NCI-H748 treated with DMSO at 0.1 percent for 48 hours (cell line): ENCODE data around the gene EMP3.

Experiments used
- DNase-seq: peaks from one replicate; lab custom pipeline; 2025; lab: John Stamatoyannopoulos, UW

The EMP3 gene

DNA sequence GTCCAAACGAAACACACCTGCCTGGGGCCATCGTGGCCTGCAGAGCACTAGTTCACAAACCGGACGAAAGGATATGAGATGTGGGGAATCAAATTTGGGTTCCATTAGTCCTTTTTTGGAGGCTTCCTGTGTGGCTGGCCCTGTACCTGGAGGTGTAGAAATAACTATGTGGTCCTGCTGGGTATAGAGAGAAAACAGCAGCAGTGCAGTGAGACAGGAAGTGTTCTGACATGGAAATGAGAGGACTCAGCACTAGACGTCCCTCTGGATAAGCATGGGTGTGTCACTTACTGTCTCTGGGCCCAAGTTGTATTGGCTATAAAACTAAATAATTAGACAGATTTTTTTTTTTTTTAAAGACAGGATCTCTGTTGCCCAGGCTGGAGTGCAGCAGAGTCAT is 53.7 kb downstream of the EMP3 start:
- no peak for DNase-seq
